IMR-90 (cell line): Measurements from ENCODE around the gene ATXN1. TPM values are rescaled to one million over a fixed set of nuclear protein-coding genes. Genes with fewer than 3 reads are reported as not detected.

ENCODE experiments used
- ATAC-seq: fragments of 200-7000 bp; cut with Tn5 transposase; 2 replicates; pipeline ENCODE4 v1.9.1; 2020; ENCODE audit warnings: low read depth, mild to moderate bottlenecking, moderate library complexity
- BruUV-seq: library from RNA; stranded (reverse); fragments of 400-500 nt; replicated peaks from 2 replicates; lab custom pipeline; 2021; lab: Mats Ljungman, UMichigan
- CTCF ChIA-PET: fragments of 300-600 bp; formaldehyde crosslinking; extraction: SDS; loops from one replicate; lab custom pipeline; 2021; ENCODE audit warnings: antibody characterized with exemption; lab: Yijun Ruan, JAX
- POLR2A ChIA-PET: fragments of 300-600 bp; sonication (Branson Sonifier 250); formaldehyde crosslinking; loops from one replicate; lab custom pipeline; 2022; ENCODE audit warnings: antibody characterized with exemption; ENCODE audit not compliant: unreplicated experiment; lab: Charles Lee
- DNase-seq: peaks from one replicate; pipeline ENCODE4 v3.0.0; 2013
- H2AFZ ChIP-seq: replicated peaks from 2 replicates; pipeline ENCODE3; 2013; ENCODE audit warnings: low read length, mild to moderate bottlenecking; ENCODE audit not compliant: poor library complexity
- H2AK5ac ChIP-seq: 2 replicates; pipeline ENCODE4 v1.6.1; 2013; ENCODE audit warnings: low read depth, low read length, inconsistent platforms
- H2AK9ac ChIP-seq: replicated peaks from 2 replicates; pipeline ENCODE3; 2013; ENCODE audit warnings: mild to moderate bottlenecking, low read depth, low read length, moderate library complexity; ENCODE audit not compliant: poor library complexity
- H2BK120ac ChIP-seq: 2 replicates; pipeline ENCODE4 v1.6.1; 2013; ENCODE audit warnings: low read depth, low read length, inconsistent platforms
- H2BK15ac ChIP-seq: 3 replicates; pipeline ENCODE4 v1.6.1; 2013; ENCODE audit warnings: low read depth, low read length, inconsistent platforms
- H2BK20ac ChIP-seq: 2 replicates; pipeline ENCODE4 v1.6.1; 2013; ENCODE audit warnings: low read depth, mild to moderate bottlenecking, inconsistent platforms, low read length, moderate library complexity
- H2BK5ac ChIP-seq: 2 replicates; pipeline ENCODE4 v1.6.1; 2013; ENCODE audit warnings: mild to moderate bottlenecking, low read depth, low read length, inconsistent platforms; ENCODE audit not compliant: poor library complexity, severe bottlenecking
- H3K14ac ChIP-seq: replicated peaks from 2 replicates; pipeline ENCODE4 v1.6.1; 2013; ENCODE audit warnings: low read depth, low read length, inconsistent platforms
- H3K18ac ChIP-seq: 2 replicates; pipeline ENCODE4 v1.6.1; 2013; ENCODE audit warnings: low read depth, low read length, control low read depth
- H3K23ac ChIP-seq: 2 replicates; pipeline ENCODE4 v1.6.1; 2013; ENCODE audit warnings: low read depth, low read length, inconsistent platforms
- H3K27ac ChIP-seq: 2 replicates; pipeline ENCODE4 v1.5.1; 2013; ENCODE audit warnings: mild to moderate bottlenecking, control low read depth, low read length; ENCODE audit not compliant: insufficient read depth
- H3K27me3 ChIP-seq: 2 replicates; pipeline ENCODE4 v1.6.1; 2013; ENCODE audit warnings: low read length; ENCODE audit not compliant: control insufficient read depth, insufficient read depth
- H3K36me3 ChIP-seq: 2 replicates; pipeline ENCODE4 v1.6.1; 2013; ENCODE audit warnings: low read length, mixed read lengths; ENCODE audit not compliant: control insufficient read depth, insufficient read depth
- H3K4ac ChIP-seq: 2 replicates; pipeline ENCODE4 v1.6.1; 2013; ENCODE audit warnings: low read depth, low read length, inconsistent platforms
- H3K4me1 ChIP-seq: 2 replicates; pipeline ENCODE4 v1.6.1; 2013; ENCODE audit warnings: low read length, mixed read lengths; ENCODE audit not compliant: control insufficient read depth, insufficient read depth
- H3K4me2 ChIP-seq: 2 replicates; pipeline ENCODE4 v1.6.1; 2013; ENCODE audit warnings: low read depth, mild to moderate bottlenecking, control low read depth, low read length, moderate library complexity
- H3K4me3 ChIP-seq: 2 replicates; pipeline ENCODE4 v1.5.1; 2013; ENCODE audit warnings: low read depth, mild to moderate bottlenecking, control low read depth, low read length, moderate library complexity; ENCODE audit not compliant: insufficient read depth
- H3K56ac ChIP-seq: 2 replicates; pipeline ENCODE4 v1.6.1; 2013; ENCODE audit warnings: low read length, inconsistent platforms; ENCODE audit not compliant: insufficient read depth; ENCODE audit errors: extremely low read depth
- H3K79me1 ChIP-seq, 2 experiments: 2 replicates each; pipeline ENCODE4 v1.6.1; 2013; ENCODE audit warnings: low read length in 2 of 2, inconsistent platforms in 1 of 2, low read depth in 1 of 2
- H3K9ac ChIP-seq: 2 replicates; pipeline ENCODE4 v1.6.1; 2013; ENCODE audit warnings: low read depth, low read length, control low read depth
- H3K9me1 ChIP-seq: 2 replicates; pipeline ENCODE4 v1.6.1; 2013; ENCODE audit warnings: low read length, inconsistent platforms; ENCODE audit not compliant: insufficient read depth
- H3K9me3 ChIP-seq: 2 replicates; pipeline ENCODE4 v1.6.1; 2013; ENCODE audit warnings: low read length; ENCODE audit not compliant: control insufficient read depth, insufficient read depth
- H4K20me1 ChIP-seq: 2 replicates; pipeline ENCODE4 v1.6.1; 2013; ENCODE audit warnings: low read length, inconsistent platforms; ENCODE audit not compliant: insufficient read depth
- H4K5ac ChIP-seq: 2 replicates; pipeline ENCODE4 v1.6.1; 2013; ENCODE audit warnings: mild to moderate bottlenecking, low read depth, low read length, control low read depth
- H4K8ac ChIP-seq, 2 experiments: 2 replicates each; pipeline ENCODE4 v1.6.1; 2013; ENCODE audit warnings: low read depth in 2 of 2, low read length in 2 of 2, control low read depth in 1 of 2, inconsistent platforms in 1 of 2
- H4K91ac ChIP-seq: 2 replicates; pipeline ENCODE4 v1.6.1; 2013; ENCODE audit warnings: low read depth, low read length, inconsistent platforms; ENCODE audit not compliant: insufficient read depth
- BHLHE40 ChIP-seq: fragments of 150-350 bp; IDR thresholded peaks from 2 replicates; pipeline ENCODE4 v1.6.1; 2016; ENCODE audit warnings: mild to moderate bottlenecking, low read depth, low read length
- CEBPB ChIP-seq: IDR thresholded peaks from 2 replicates; pipeline ENCODE4 v1.6.1; 2012; ENCODE audit warnings: low read depth, low read length, improper control_type of control experiment
- CHD1 ChIP-seq: IDR thresholded peaks from 2 replicates; pipeline ENCODE4 v1.6.1; 2012; ENCODE audit warnings: low read depth, low read length, improper control_type of control experiment
- CTCF ChIP-seq: conservative IDR thresholded peaks from 2 replicates; pipeline ENCODE4 v1.5.1; 2012; ENCODE audit warnings: mild to moderate bottlenecking, low read depth, low read length, improper control_type of control experiment
- ELK1 ChIP-seq: fragments of 150-350 bp; IDR thresholded peaks from 2 replicates; pipeline ENCODE4 v1.6.1; 2016; ENCODE audit warnings: low read depth, mild to moderate bottlenecking, low read length, moderate library complexity, borderline replicate concordance
- FOS ChIP-seq: fragments of 150-350 bp; IDR thresholded peaks from 2 replicates; pipeline ENCODE4 v1.6.1; 2016; ENCODE audit warnings: low read depth, low read length
- MAFK ChIP-seq: IDR thresholded peaks from 2 replicates; pipeline ENCODE4 v1.6.1; 2012; ENCODE audit warnings: low read depth, low read length, improper control_type of control experiment
- MAZ ChIP-seq: IDR thresholded peaks from 2 replicates; pipeline ENCODE4 v1.6.1; 2012; ENCODE audit warnings: low read depth, mild to moderate bottlenecking, low read length, improper control_type of control experiment, moderate library complexity, borderline replicate concordance
- MXI1 ChIP-seq: IDR thresholded peaks from 2 replicates; pipeline ENCODE4 v1.6.1; 2012; ENCODE audit warnings: low read depth, mild to moderate bottlenecking, low read length, moderate library complexity, borderline replicate concordance
- NFE2L2 ChIP-seq: fragments of 150-350 bp; IDR thresholded peaks from 2 replicates; pipeline ENCODE4 v1.6.1; 2016; ENCODE audit warnings: low read depth, mild to moderate bottlenecking, low read length
- POLR2A ChIP-seq: IDR thresholded peaks from 2 replicates; pipeline ENCODE4 v1.6.1; 2012; ENCODE audit warnings: mild to moderate bottlenecking, low read depth, low read length
- RAD21 ChIP-seq: IDR thresholded peaks from 2 replicates; pipeline ENCODE4 v1.6.1; 2012; ENCODE audit warnings: low read length, improper control_type of control experiment
- RCOR1 ChIP-seq: IDR thresholded peaks from 2 replicates; pipeline ENCODE4 v1.6.1; 2012; ENCODE audit warnings: mild to moderate bottlenecking, low read length, improper control_type of control experiment; ENCODE audit not compliant: insufficient replicate concordance
- RFX5 ChIP-seq: IDR thresholded peaks from 2 replicates; pipeline ENCODE4 v1.8.0; 2012; ENCODE audit warnings: low read depth, mild to moderate bottlenecking, low read length, moderate library complexity
- SMC3 ChIP-seq: fragments of 150-350 bp; IDR thresholded peaks from 2 replicates; pipeline ENCODE4 v1.6.1; 2016; ENCODE audit warnings: low read depth, mild to moderate bottlenecking, antibody characterized with exemption, low read length, moderate library complexity
- USF2 ChIP-seq: fragments of 150-350 bp; IDR thresholded peaks from 2 replicates; pipeline ENCODE4 v1.6.1; 2017; ENCODE audit warnings: mild to moderate bottlenecking, antibody characterized with exemption, low read length, low read depth
- WGBS, 2 experiments: methylation state at CpG; one replicate each; pipeline versions ENCODE4 v1.1.5 to v1.1.7; 2013; ENCODE audit warnings: missing lambda C conversion rate in 2 of 2; ENCODE audit not compliant: insufficient read length in 1 of 2; ENCODE audit errors: extremely low coverage in 2 of 2; 5-methylcytosine and 5-hydroxymethylcytosine counted together
- dilution Hi-C: fragments of 300-500 bp; cut with HindIII; formaldehyde crosslinking; loops from one replicate; pipeline ENCODE4 v1.14.3; 2018; ENCODE audit warnings: low sequenced_read_pairs; ENCODE audit not compliant: unreplicated experiment
- in situ Hi-C: fragments of 300-500 bp; cut with MboI; formaldehyde crosslinking; loops from 3 replicates; pipeline ENCODE4 v1.14.3; 2019; ENCODE audit warnings: low sequenced_read_pairs, inconsistent platforms, mixed read lengths
- intact Hi-C: fragments of 100-400 bp; cut with micrococcal nuclease; formaldehyde crosslinking; loops from 2 replicates; pipeline ENCODE4 v1.10.0; 2022
- polyA plus RNA-seq, 3 experiments: library from polyadenylated mRNA; depleted of rRNA; stranded (reverse); fragments of >200 nt; gene quantifications; 2 replicates each; pipeline ENCODE4 v1.2.3, GENCODE V29; 2012; ENCODE audit warnings: low replicate concordance in 1 of 3
- total RNA-seq: library from RNA; depleted of rRNA; stranded (reverse); fragments of >200 nt; gene quantifications from 2 replicates; pipeline ENCODE4 v1.2.3, GENCODE V29; 2012

ATXN1 gene
- total and polyA plus RNA-seq, 2 of the 4 experiments (the other 2 are of a cell fraction): 7.3 to 11.1 TPM

GRCh38 chr6:16553531-16553930, 207.7 kb downstream of the ATXN1 start:
- no peaks in the 10 kb centered on the region for H4K20me1 ChIP-seq

More at GRCh38 chr6:16553531-16553930, 207.7 kb downstream of the ATXN1 start:
- CTCF ChIA-PET: no interaction called here
- Histone ChIP-seq H3K4me1 (no peaks in the 10 kb centered on the region), H3K18ac (no peak overlapping the region), H2AFZ (no peak overlapping the region), H3K23ac (no peak overlapping the region), H2AK9ac (no peak overlapping the region), H3K9ac (no peak overlapping the region), H4K5ac (no peak overlapping the region), H3K27me3 (no peaks in the 10 kb centered on the region), H3K27ac (no peak overlapping the region), H3K36me3 (peaks cover 8% of the 10 kb centered on the region), H3K4ac (no peak overlapping the region), H3K14ac (no peak overlapping the region), H4K91ac (no peak overlapping the region), H2BK5ac (no peak overlapping the region), H3K79me1 (peaks cover 3 to 10% of the 10 kb centered on the region in 2 experiments; a peak in 1 of 4 replicates), H3K4me2 (no peak overlapping the region), H2BK120ac (no peak overlapping the region), H2AK5ac (no peak overlapping the region), H2BK20ac (no peak overlapping the region), H3K56ac (no peak overlapping the region), H3K9me3 (no peaks in the 10 kb centered on the region), H4K8ac (no peak overlapping the region), H2BK15ac (no peak overlapping the region), H3K4me3 (no peak overlapping the region), H3K9me1 (no peaks in the 10 kb centered on the region; the same call in 1 of the 2 replicates)
- TF ChIP-seq RFX5 (no peak), BHLHE40 (no peak), USF2 (no peak), MXI1 (no peak), ELK1 (no peak), RCOR1 (no peak), NFE2L2 (no peak), SMC3 (no peak), FOS (no peak), RAD21 (no peak), CTCF (no peak), MAFK (no peak), CEBPB (no peak), MAZ (no peak), CHD1 (no peak), POLR2A (no peak)
- ATAC-seq: no peak
- DNase-seq: no peak
- in situ Hi-C loops: no loop called here
- no TSS peak for BruUV-seq
- dilution Hi-C loops: no loop called here
- WGBS, 2 experiments: 94% methylated on average over 2 of the region's 3 CpGs; no CpG with 5 or more reads in 1 of the 2 experiments
- intact Hi-C loops: no loop called here
- POLR2A ChIA-PET: no interaction called here
